Right cardiac atrium (tissue), 5 donors: Measurements from ENCODE around the gene CKS1B. TPM values are rescaled to one million over a fixed set of nuclear protein-coding genes. Genes with fewer than 3 reads are reported as not detected.
A peak's percentile ranks its signal among the peaks of the same experiment; 100 is the strongest.

ENCODE experiments used
- ATAC-seq, 2 donors: fragments of 200-7000 bp; cut with Tn5 transposase; one replicate each; pipeline versions ENCODE4 v1.8.0 to v1.9.1; 2020; ENCODE audit warnings: moderate library complexity in 2 of 2, mild to moderate bottlenecking in 1 of 2
- DNase-seq, 3 donors: peaks; one replicate each; pipeline ENCODE4 v3.0.0-alpha.2; 2020
- H3K27ac ChIP-seq: one replicate; pipeline ENCODE4 v1.5.1; 2013; ENCODE audit warnings: mild to moderate bottlenecking, low read length, control low read depth, moderate library complexity
- H3K27me3 ChIP-seq: one replicate; pipeline ENCODE4 v1.6.1; 2013; ENCODE audit not compliant: control insufficient read depth, insufficient read depth
- H3K4me1 ChIP-seq: one replicate; pipeline ENCODE4 v1.6.1; 2013; ENCODE audit warnings: low read length; ENCODE audit not compliant: control insufficient read depth, insufficient read depth
- H3K4me3 ChIP-seq: one replicate; pipeline ENCODE4 v1.5.1; 2013; ENCODE audit warnings: low read length, control low read depth
- H3K9me3 ChIP-seq: one replicate; pipeline ENCODE4 v1.6.1; 2013; ENCODE audit warnings: low read length; ENCODE audit not compliant: control insufficient read depth
- WGBS: extraction: QIAGEN DNeasy Blood & Tissue Kit; methylation state at CpG from one replicate; pipeline ENCODE4 v1.1.7; 2013; 5-methylcytosine and 5-hydroxymethylcytosine counted together
- intact Hi-C, 4 donors: fragments of 100-400 bp; cut with DNase I; formaldehyde crosslinking; loops; one replicate each; pipeline versions ENCODE4 v1.11.0 to v1.14.0; 2022 to 2023
- long read RNA-seq, 4 donors: library from polyadenylated mRNA; unstranded; transcript quantifications; one replicate each; pipeline ENCODE4 v2.0.0, GENCODE V29; 2020 to 2021
- polyA plus RNA-seq: library from polyadenylated mRNA; stranded (reverse); fragments of 200-250 nt; gene quantifications from one replicate; pipeline ENCODE4 v1.2.3, GENCODE V29; 2013
- total RNA-seq, 4 donors: library from RNA; stranded (reverse); fragmentation: NEBNext Ultra II Directional; extraction: Animal tissue kit (Norgen Biotek cat#: 25700); gene quantifications; one replicate each; pipeline ENCODE4 v1.2.1, GENCODE V29; 2021
- donor health status: healthy with polysubstance abuse.
- donor health status: DM: no; HTN: yes; CAD: no.
- donor health status: DM: no; HTN: no; CAD: no.
- donor health status: DM: no; HTN: yes; CAD: no; lungs with severe emphysema.
- donor health status: DM: yes; HTN: yes; CAD: no.

CKS1B gene
- total RNA-seq (10 to 100 TPM; 19.9 to 28.1 (median 23.4) TPM), polyA plus RNA-seq (28.9 TPM)
- long read RNA-seq, donor 1, transcript CKS1B-201 (3 exons, 759 nt) = major isoform, 19 of 25 reads
- long read RNA-seq, donor 1, partial matches to known transcripts = 0 of 25 reads
- long read RNA-seq, donor 1, other reads (novel, unspliced or antisense) = 3 of 25 reads
- long read RNA-seq, donor 2, transcript CKS1B-201 (3 exons, 759 nt) = major isoform, 11 of 19 reads
- long read RNA-seq, donor 2, transcript CKS1B-204 (2 exons, 1,166 nt) = minor isoform, 7 of 19 reads
- long read RNA-seq, donor 2, partial matches to known transcripts = 0 of 19 reads
- long read RNA-seq, donor 2, other reads (novel, unspliced or antisense) = 1 of 19 reads
- long read RNA-seq, donor 3, transcript CKS1B-201 (3 exons, 759 nt) = major isoform, 18 of 21 reads
- long read RNA-seq, donor 3, partial matches to known transcripts = 0 of 21 reads
- long read RNA-seq, donor 3, other reads (novel, unspliced or antisense) = 0 of 21 reads
- long read RNA-seq, donor 4, transcript CKS1B-201 (3 exons, 759 nt) = major isoform, 5 of 9 reads
- long read RNA-seq, donor 4, partial matches to known transcripts = 0 of 9 reads
- long read RNA-seq, donor 4, other reads (novel, unspliced or antisense) = 2 of 9 reads

GRCh38 chr1:154974102-154974807 lies at the start of gene CKS1B:
Gene CKS1B (plus strand): TSS chr1:154974681. CDS start chr1:154974746, 65 bp downstream.
- no peaks in the 10 kb centered on the region for H3K9me3 ChIP-seq
- DNase-seq = peak; percentile 98 to 99 (median 98)
- ATAC-seq = peak; percentile 88 to 91
- intact Hi-C loops = loop anchor here in 1 of 4 donors (10.0 kb wide), 1 partner anchor 91 kb away; the partner anchor contains the start of gene EFNA4
- no peaks in the 10 kb centered on the region for H3K27me3 ChIP-seq
- H3K4me3 ChIP-seq = peak within 1 kb of the TSS; percentile 67
- H3K4me1 ChIP-seq = peaks cover 15% of the 10 kb centered on the region
- H3K27ac ChIP-seq = peak within 1 kb of the TSS; percentile 99
- WGBS = under 1% methylated on average over 47 of the region's 47 CpGs

GRCh38 chr1:154925335-154926170 lies 48.9 kb upstream of the CKS1B start:
- Histone ChIP-seq H3K4me1 (no peaks in the 10 kb centered on the region), H3K9me3 (no peaks in the 10 kb centered on the region), H3K27ac (no peak overlapping the region), H3K4me3 (no peak overlapping the region), H3K27me3 (no peaks in the 10 kb centered on the region)
- intact Hi-C loops = no loop called here
- ATAC-seq (no peak), DNase-seq (no peak)
- WGBS = 94% methylated on average over 3 of the region's 3 CpGs

- H3K9me3 ChIP-seq = no peaks in the 10 kb centered on the region
- H3K4me3 ChIP-seq = no peak overlapping the region
- intact Hi-C loops = no loop called here
- no peaks in the 10 kb centered on the region for H3K4me1 ChIP-seq
- no peak for ATAC-seq
- H3K27ac ChIP-seq = no peak overlapping the region
- 90% methylated on average over 13 of the region's 13 CpGs for WGBS
- H3K27me3 ChIP-seq = no peaks in the 10 kb centered on the region
- DNase-seq = no peak
Measured at GRCh38 chr1:154926201-154926600, 48.3 kb upstream of the CKS1B start.

- no peaks in the 10 kb centered on the region for H3K9me3 ChIP-seq
- intact Hi-C loops = no loop called here
- no peak overlapping the region for H3K4me3 ChIP-seq
- H3K4me1 ChIP-seq = peaks cover 3% of the 10 kb centered on the region
- no peak for ATAC-seq
- no peaks in the 10 kb centered on the region for H3K27me3 ChIP-seq
- no peak for DNase-seq
- H3K27ac ChIP-seq = no peak overlapping the region
- 78% methylated on average over 11 of the region's 11 CpGs for WGBS
Measured at GRCh38 chr1:154931940-154932487, 42.5 kb upstream of the CKS1B start.

GRCh38 chr1:154934358-154934948 lies 40.0 kb upstream of the CKS1B start:
- intact Hi-C loops = no loop called here
- DNase-seq = no peak
- Histone ChIP-seq H3K27ac (no peak overlapping the region), H3K27me3 (no peaks in the 10 kb centered on the region), H3K4me1 (peaks cover 6% of the 10 kb centered on the region), H3K9me3 (no peaks in the 10 kb centered on the region), H3K4me3 (no peak overlapping the region)
- WGBS = 97% methylated on average over 5 of the region's 5 CpGs
- ATAC-seq = no peak

GRCh38 chr1:154935749-154936554 lies 38.5 kb upstream of the CKS1B start:
- 41% methylated on average over 27 of the region's 27 CpGs for WGBS
- intact Hi-C loops = no loop called here
- DNase-seq (no peak), ATAC-seq (no peak)
- Histone ChIP-seq H3K4me1 (peaks cover 9% of the 10 kb centered on the region), H3K4me3 (peak overlapping the region; percentile 40), H3K27ac (peak overlapping the region; percentile 86), H3K9me3 (no peaks in the 10 kb centered on the region), H3K27me3 (no peaks in the 10 kb centered on the region)

GRCh38 chr1:154936555-154937084 lies 37.9 kb upstream of the CKS1B start, which contains the start of gene PMVK:
Gene PMVK (minus strand): TSS chr1:154936719. CDS start chr1:154936685, 34 bp downstream.
- WGBS = under 1% methylated on average over 45 of the region's 45 CpGs
- Histone ChIP-seq H3K9me3 (no peaks in the 10 kb centered on the region), H3K27me3 (no peaks in the 10 kb centered on the region), H3K4me1 (peaks cover 9% of the 10 kb centered on the region), H3K27ac (peak within 1 kb of the TSS; percentile 86), H3K4me3 (peak within 1 kb of the TSS; percentile 74)
- intact Hi-C loops = no loop called here
- DNase-seq (peak; percentile 96 to 98 (median 97)), ATAC-seq (peak; percentile 95 to 96)

- intact Hi-C loops = no loop called here
- WGBS = under 1% methylated on average over 36 of the region's 36 CpGs
- peak; percentile 91 for ATAC-seq
- no peaks in the 10 kb centered on the region for H3K27me3 ChIP-seq
- DNase-seq = peak; percentile 93 to 96 (median 96)
- peak overlapping the region; percentile 86 for H3K27ac ChIP-seq
- peaks cover 9% of the 10 kb centered on the region for H3K4me1 ChIP-seq
- peak overlapping the region; percentile 74 for H3K4me3 ChIP-seq
- H3K9me3 ChIP-seq = no peaks in the 10 kb centered on the region
Measured at GRCh38 chr1:154937085-154937987, 37.1 kb upstream of the CKS1B start.
